GM03348 (cell line): ENCODE data around the gene OR2B6.

ENCODE experiments used
- DNase-seq: peaks from one replicate; pipeline ENCODE4 v3.0.0; 2012; ENCODE audit warnings: low spot score

OR2B6 gene

DNA sequence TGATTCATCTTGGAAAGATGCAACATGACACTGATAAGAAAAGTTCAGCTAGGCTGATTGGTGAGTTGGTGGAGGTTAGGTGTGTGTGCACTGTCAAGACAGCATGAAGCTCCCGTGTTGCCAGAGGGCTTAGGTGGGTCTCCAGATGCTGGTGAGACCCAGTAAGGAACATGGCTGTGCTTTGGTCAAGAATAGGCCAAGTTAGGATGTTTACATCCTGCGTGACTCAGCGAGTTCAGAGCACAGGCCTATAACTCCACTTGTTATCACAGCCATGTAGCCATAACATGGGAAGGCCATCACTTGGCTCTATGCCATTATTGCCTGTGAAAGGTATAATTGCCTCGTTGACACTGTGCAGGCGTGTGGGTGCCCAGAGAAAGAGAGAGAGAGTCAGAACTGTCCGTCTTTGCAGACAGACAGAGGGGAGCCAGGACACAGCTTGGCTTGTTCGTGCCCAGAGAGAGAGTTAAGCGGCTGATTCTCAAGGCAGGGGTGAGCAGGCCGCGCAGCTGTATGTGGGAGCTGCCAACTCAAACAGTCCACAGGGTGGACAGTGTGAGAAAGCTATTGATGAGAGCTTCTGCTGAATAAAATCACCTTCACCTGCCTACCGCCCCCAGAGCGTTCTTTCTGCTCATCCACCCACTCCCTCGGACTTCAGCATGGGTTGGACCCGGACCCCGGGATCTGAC, 43.5 kb downstream of the OR2B6 start:
- DNase-seq: no peak

DNA sequence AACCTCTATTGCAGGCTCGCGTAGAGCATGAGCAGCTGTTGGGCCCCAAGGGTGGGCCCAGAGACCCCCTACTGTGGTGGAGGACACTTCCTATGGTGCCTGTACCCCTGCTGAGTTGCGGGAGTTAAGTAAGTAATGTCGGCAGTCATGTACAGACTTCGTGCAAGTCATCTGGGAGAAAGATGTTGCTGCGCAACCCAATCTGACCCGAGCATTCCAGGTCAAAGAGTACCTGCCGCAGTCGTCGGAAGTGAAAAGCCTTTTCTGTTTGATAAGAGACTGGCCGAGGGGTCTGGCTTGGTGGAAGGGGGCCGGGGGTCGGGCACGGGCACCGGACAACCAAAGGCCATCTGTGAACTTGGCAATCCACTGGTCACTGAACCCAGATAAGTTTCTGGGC, 44.3 kb downstream of the OR2B6 start:
- no peak for DNase-seq

DNA sequence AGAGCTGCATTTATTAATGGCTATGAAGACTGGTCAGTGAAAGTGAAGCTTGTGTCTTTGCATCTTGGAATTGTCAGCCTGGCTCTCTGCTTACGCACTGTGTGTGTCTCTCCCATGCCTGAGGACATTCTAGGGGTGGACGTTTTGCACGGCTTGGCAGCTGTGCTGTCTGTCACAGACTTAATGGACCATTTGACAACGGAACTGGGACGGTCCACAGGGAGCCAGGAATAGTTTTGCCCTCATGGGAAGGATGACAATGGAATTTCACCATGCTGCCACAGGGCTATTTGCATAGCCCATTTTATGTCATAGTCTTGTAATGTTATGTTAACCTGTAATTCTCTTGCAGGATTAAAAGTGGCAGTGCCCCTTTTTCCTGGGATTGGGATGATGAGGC, 44.7 kb downstream of the OR2B6 start:
- no peak for DNase-seq

DNA sequence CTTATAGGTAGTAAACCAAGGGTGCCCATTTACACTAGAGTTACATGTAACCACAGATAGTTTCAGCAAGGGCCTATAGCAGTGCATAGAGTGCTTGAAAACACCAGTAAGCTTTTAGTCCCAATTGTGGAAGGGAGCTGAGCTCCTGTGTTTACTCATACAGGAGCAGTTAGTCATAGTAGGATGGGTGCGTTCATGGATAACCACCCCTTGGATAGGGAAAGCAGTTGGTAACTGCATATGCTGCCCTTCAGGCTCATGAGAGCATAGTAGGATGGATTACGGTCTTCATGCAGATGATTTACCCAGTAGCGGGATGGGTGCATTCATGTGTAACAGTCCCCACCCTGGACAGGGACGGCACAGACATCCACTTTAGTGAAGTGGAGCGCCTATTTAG, 45.1 kb downstream of the OR2B6 start:
- DNase-seq: no peak

DNA sequence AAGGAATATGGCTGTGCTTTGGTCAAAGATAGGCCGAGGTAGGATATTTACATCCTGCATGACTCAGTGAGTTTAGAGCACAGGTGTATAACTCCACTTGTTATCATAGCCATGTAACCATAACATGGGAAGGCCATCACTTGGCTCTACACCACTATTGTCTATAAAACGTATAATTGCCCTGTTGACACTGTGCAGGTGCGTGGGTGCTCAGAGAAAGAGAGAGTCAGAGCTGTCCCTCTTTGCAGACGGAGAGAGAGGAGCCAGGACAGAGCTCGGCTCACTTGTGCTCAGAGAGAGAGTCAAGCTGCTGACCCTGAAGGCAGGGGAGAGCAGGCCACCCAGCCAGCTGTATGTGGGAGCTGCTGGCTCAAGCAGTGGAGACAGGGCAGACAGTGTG, 46.0 kb downstream of the OR2B6 start:
- no peak for DNase-seq

DNA sequence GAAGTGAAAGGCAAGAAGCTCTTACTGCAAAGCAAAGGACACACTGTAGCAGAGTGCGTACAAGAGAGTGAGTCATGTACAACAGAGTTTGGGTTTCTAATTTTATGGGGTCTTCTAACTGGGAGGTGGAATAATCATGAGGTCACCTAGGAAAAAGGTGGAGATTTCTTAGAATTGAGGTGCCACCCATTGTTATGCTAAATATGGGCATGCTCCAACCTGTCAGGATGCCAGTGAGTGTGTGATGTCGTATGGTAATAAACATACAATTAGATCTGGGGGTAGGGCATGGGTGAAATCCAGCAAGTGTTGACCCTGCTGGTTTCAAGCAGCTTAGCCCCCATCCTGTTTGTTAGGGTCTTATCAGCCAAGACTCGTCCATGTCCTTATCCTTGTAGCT, 46.6 kb downstream of the OR2B6 start:
- no peak for DNase-seq

DNA sequence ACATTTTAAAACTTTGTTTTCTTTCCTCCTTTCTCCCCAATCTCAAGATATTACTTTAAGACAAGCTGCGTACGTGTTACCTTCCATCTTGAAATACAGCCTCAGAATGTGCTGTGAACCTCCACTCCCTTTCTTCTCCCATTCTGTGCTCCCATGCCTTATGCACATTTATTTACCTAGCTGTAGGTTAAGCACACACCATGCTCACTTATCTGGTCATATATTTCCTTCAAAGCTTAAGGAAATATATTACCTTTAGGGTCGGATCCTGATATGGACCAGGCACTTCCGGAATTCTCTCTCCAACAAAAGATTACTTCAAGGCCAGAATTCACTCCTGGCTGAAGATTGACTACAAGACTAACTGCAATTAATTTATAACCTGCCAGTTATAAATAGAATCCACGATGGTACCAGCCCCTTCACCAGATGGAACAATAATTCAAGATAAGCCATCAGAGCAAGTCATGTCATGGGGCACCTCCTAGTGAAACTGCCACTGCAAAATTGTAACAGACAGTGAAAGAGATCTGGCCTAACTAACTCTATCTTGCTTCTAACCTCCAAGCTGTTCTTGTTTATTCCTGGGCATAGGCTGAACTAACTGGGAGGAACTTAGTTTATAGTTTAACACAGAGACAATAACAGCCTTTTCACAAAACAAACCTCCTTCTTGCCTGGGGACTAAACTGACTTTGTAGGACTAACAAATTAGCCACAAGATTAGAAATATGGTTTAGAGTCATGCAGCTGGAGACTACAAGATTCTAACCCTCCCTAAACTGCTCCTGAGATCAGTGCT, 47.5 kb downstream of the OR2B6 start:
- no peak for DNase-seq

DNA sequence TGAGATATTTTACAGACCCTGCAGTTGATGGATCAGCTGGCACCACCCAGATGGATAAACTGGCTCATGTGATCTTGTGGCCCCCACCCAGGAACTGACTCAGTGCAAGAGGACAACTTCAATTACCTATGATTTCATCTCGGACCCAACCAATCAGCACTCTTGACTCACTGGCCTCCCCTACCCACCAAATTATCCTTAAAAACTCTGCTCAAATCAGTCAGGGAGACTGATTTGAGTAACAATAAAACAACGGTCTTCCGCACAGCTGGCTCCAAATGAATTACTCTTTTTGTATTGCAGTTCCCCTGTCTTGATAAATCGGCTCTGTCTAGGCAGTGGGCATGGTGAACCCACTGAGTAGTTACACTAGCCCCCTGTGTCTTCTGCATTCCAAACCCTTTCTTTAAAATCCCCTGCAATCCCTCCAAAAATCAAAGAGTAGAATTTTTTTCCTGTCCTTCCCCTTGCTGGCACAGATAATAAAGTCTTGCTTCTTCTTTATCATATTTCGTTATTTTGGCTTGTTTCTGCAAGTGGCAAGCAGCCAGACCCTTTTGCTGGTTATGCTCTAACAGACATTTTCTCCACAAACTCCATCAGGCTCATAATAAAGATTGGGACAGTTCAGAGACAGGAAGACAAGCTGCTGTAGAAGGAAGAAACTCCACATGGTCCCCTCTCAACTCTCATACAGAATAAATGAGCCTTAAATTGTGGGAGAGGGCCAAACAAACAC, 48.3 kb downstream of the OR2B6 start:
- no peak for DNase-seq

DNA sequence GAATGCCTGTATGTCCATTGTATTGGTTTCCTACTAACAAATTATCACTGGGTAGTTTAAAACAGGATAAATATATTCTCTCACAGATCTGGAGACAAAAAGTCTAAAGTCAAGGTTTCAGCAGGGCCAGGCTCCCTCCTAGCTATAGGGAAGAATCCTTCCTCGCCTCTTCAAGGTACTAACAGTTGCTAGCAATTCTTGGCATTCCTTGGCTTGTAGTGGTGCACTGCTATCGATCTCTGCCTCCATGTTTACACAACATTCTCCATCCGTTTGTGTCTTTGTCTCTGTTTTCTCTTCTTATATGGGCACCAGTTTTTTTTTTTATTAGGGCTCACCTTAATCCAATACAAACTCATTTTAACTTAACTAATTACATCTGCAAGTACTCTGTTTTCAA, 48.9 kb downstream of the OR2B6 start:
- DNase-seq: no peak
